ENCODE measurements around the gene ARMH1. TPM values are rescaled to one million over a fixed set of nuclear protein-coding genes. Genes with fewer than 3 reads are reported as not detected.

The ARMH1 gene
- total and polyA plus RNA-seq, 3 donors from 2014 or later: 17.4 to 42.9 (median 29.7) TPM

DNA sequence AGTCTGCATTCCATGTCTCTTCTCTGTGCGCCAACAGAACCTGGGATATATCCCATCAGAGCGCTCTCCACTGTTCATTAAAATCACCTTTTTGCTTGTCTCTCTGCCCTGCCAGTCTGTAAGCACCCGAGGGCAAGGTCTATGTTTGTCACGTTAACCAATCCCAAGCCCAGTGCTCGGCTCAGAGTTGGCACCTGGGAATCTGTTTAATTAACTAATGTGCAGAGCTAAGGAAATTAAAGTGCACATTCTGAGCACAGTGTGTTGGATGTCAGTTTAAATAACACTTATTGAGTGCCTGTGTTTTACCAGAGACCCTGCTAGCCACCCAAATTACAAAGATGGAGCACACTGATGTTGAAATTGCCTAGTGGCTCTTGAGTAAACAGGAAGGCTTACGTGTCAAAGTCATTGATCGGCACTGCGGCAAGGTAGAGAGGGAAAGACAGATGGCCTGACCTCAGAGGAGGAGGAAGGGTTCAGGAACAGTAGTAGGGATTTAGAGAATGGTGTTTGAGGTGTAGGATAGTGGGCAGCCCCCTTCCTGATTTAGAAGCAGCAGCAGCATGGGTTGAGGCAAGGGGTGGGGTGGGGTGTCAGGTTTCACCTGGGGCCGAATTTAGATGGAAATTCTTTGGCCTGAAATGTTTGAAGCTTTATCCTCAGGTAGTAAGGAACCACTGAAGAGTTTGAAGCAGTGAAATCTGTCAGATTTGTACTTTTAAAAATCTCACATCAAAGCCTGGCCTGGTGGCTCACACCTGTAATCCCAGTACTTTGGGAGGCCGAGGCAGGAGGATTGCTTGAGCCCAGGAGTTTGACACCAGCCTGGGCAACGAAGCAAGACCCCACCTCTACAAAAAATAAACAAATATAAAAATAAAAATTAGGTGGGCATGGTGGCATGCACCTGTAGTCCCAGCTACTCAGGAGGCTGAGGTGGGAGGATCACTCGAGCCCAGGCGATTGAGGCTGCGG is 7.7 kb downstream of the ARMH1 start:
- Histone ChIP-seq H3K27ac (no peak overlapping the region), H3K4me1 (no peaks in the 10 kb centered on the region), H3K36me3 (ENCODE audit: low read depth, missing control alignments) (no peaks in the 10 kb centered on the region), H3K9me3 (no peaks in the 10 kb centered on the region), H3K4me3 (no peak overlapping the region), H3K27me3 (no peaks in the 10 kb centered on the region)
- TF ChIP-seq, protein P1, sequence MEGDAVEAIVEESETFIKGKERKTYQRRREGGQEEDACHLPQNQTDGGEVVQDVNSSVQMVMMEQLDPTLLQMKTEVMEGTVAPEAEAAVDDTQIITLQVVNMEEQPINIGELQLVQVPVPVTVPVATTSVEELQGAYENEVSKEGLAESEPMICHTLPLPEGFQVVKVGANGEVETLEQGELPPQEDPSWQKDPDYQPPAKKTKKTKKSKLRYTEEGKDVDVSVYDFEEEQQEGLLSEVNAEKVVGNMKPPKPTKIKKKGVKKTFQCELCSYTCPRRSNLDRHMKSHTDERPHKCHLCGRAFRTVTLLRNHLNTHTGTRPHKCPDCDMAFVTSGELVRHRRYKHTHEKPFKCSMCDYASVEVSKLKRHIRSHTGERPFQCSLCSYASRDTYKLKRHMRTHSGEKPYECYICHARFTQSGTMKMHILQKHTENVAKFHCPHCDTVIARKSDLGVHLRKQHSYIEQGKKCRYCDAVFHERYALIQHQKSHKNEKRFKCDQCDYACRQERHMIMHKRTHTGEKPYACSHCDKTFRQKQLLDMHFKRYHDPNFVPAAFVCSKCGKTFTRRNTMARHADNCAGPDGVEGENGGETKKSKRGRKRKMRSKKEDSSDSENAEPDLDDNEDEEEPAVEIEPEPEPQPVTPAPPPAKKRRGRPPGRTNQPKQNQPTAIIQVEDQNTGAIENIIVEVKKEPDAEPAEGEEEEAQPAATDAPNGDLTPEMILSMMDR (IDR thresholded peaks at IDR 0.05): no peak
- no peak for TF ChIP-seq POLR2A (IDR thresholded peaks at IDR 0.05)
- no peak for DNase-seq
- WGBS, 2 donors: 87 to 90% methylated on average over 14 of the region's 14 CpGs
- intact Hi-C loops (cut with DNase I; ENCODE audit: low total_unique reads): no loop called here

DNA sequence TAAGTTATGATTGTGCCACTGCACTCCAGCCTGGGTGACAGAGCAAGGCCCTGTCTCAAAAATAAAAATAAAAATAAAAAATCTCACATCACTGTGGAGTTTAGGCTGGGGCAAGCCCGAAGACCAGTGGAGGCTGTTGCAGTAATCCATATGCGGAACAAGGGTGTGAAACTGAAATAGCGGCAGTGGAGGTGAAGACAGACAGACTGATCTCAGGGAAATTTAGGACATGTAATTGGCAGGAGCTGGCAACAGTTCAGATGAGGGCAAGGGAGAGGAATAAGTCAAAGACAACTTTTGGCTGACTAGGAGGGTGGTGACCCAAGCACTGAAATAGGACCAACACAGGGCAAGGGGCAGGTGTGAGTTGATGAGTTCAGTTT is 8.4 kb downstream of the ARMH1 start:
- Histone ChIP-seq H3K9me3 (no peaks in the 10 kb centered on the region), H3K27me3 (no peaks in the 10 kb centered on the region), H3K4me3 (no peak overlapping the region), H3K27ac (no peak overlapping the region), H3K4me1 (no peaks in the 10 kb centered on the region), H3K36me3 (ENCODE audit: low read depth, missing control alignments) (no peaks in the 10 kb centered on the region)
- no peak for TF ChIP-seq POLR2A (IDR thresholded peaks at IDR 0.05)
- TF ChIP-seq, protein P1 (IDR thresholded peaks at IDR 0.05): no peak
- intact Hi-C loops (cut with DNase I; ENCODE audit: low total_unique reads): no loop called here
- 82 to 94% methylated on average over 3 of the region's 3 CpGs for WGBS, 2 donors
- no peak for DNase-seq

DNA sequence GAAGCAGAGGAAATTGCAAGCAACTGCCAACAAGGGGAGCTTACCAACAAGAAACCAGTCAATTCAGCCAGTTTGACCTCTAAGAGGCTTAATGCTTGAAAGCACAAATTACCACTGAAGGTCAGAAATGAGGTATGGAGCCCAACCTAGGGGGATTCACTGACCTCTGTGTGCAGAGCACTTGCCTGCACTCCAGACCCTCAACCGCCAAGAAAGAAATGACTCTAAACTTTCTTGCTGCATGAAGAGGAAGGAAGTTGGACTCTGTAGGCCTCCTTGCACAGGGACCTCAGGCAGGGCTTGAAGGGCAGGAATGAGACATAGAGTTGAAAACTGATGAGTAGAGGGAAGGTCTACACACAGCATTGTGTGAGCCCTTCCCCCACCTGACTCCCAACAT is 10.0 kb downstream of the ARMH1 start:
- Histone ChIP-seq H3K4me1 (peaks cover 9% of the 10 kb centered on the region), H3K4me3 (no peak overlapping the region), H3K27ac (no peak overlapping the region), H3K36me3 (ENCODE audit: low read depth, missing control alignments) (no peaks in the 10 kb centered on the region), H3K27me3 (no peaks in the 10 kb centered on the region), H3K9me3 (no peaks in the 10 kb centered on the region)
- TF ChIP-seq, protein P1 (IDR thresholded peaks at IDR 0.05): no peak
- no peak for TF ChIP-seq POLR2A (IDR thresholded peaks at IDR 0.05)
- no peak for DNase-seq
- intact Hi-C loops (cut with DNase I; ENCODE audit: low total_unique reads): no loop called here
- WGBS, 2 donors: 82 to 88% methylated on average over 1 of the region's 1 CpG

DNA sequence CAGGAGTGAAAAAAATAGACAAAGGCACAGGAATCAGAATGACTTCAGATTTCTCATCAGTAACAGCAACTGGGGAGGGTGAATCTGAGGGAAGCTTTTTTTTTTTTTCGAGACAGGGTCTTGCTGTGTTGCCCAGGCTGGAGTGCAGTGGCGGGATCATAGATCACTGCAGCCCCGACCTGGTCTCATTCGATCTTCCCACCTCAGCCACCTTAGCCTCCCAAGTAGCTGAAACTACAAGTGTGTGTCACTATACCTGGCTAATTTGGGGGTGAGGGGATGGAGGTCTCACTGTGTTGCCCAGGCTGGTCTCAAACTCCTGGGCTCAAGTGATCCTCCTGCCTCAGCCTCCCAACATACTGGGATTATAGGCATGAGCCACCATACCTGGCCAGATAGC is 10.7 kb downstream of the ARMH1 start:
- WGBS, 2 donors: 93% methylated on average over 4 of the region's 4 CpGs
- peaks cover 9% of the 10 kb centered on the region for H3K4me1 ChIP-seq
- TF ChIP-seq, protein P1 (IDR thresholded peaks at IDR 0.05): no peak
- TF ChIP-seq POLR2A (IDR thresholded peaks at IDR 0.05): no peak
- no peaks in the 10 kb centered on the region for H3K36me3 ChIP-seq (ENCODE audit: low read depth, missing control alignments)
- no peak overlapping the region for H3K4me3 ChIP-seq
- H3K27me3 ChIP-seq: no peaks in the 10 kb centered on the region
- no peak overlapping the region for H3K27ac ChIP-seq
- H3K9me3 ChIP-seq: no peaks in the 10 kb centered on the region
- DNase-seq: no peak
- intact Hi-C loops (cut with DNase I; ENCODE audit: low total_unique reads): no loop called here

Data from testis (tissue), 3 donors.